ENCODE results near the gene VCAN.

DNA sequence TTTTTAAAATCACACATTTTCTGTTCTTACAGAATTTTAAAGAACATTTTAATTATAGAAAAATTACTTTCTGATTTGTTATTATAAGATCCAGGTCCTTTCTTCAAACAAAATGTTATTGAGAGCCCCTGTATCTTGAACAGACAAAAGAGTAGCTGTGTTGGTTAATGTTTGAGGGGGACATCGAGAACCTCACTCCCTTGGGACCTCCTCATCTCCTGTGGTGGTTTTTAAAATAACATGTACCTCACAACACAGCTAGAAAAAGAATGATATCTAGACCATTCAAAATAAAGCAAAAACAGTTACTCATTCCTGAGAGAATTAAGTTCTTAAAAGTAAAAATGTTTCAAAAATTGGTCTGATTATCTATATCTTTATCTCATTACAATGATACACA is 54.7 kb downstream of the VCAN start:
- TF ChIP-seq, protein P1, sequence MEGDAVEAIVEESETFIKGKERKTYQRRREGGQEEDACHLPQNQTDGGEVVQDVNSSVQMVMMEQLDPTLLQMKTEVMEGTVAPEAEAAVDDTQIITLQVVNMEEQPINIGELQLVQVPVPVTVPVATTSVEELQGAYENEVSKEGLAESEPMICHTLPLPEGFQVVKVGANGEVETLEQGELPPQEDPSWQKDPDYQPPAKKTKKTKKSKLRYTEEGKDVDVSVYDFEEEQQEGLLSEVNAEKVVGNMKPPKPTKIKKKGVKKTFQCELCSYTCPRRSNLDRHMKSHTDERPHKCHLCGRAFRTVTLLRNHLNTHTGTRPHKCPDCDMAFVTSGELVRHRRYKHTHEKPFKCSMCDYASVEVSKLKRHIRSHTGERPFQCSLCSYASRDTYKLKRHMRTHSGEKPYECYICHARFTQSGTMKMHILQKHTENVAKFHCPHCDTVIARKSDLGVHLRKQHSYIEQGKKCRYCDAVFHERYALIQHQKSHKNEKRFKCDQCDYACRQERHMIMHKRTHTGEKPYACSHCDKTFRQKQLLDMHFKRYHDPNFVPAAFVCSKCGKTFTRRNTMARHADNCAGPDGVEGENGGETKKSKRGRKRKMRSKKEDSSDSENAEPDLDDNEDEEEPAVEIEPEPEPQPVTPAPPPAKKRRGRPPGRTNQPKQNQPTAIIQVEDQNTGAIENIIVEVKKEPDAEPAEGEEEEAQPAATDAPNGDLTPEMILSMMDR (IDR thresholded peaks at IDR 0.05; ENCODE audit: low read depth, low read length, poor library complexity, severe bottlenecking), result no peak
- TF ChIP-seq EZH2phosphoT487 (IDR thresholded peaks at IDR 0.05; ENCODE audit: borderline replicate concordance, low read length), result no peak
